ENCODE measurements around the gene SOX6.

Gene SOX6

GRCh38 chr11:15920856-15921629 lies 435.3 kb downstream of the SOX6 start:
- no peak for DNase-seq

DNA sequence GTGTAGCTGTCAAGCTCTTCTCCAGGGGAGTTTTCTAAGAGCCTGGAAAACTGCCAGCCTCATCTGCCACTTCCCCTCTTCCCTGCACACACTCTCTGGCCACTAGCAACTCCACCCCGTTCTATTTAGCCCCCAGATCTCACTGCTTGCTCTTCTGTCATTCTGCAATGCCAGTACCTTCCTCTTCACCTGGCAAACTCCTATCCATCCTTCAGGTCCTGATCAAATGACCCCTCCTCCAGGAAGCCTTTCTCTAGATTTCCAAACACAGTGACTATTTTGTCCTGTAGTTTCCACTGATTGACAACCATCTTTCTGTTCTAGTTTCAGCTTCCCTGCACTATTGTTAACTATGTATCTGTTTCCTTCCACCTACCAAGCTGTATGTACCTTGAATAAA lies 437.7 kb downstream of the SOX6 start:
- DNase-seq, result no peak

GRCh38 chr11:15918212-15918611 lies 438.1 kb downstream of the SOX6 start:
- no peak for DNase-seq

Measured in hematopoietic multipotent progenitor cell treated with erythropoietin and hydrocortisone succinate and interleukin-3 and kit ligand, for 4 days (in vitro differentiated cells).